Measurements from ENCODE around the gene PDZD4.

Gene PDZD4

DNA sequence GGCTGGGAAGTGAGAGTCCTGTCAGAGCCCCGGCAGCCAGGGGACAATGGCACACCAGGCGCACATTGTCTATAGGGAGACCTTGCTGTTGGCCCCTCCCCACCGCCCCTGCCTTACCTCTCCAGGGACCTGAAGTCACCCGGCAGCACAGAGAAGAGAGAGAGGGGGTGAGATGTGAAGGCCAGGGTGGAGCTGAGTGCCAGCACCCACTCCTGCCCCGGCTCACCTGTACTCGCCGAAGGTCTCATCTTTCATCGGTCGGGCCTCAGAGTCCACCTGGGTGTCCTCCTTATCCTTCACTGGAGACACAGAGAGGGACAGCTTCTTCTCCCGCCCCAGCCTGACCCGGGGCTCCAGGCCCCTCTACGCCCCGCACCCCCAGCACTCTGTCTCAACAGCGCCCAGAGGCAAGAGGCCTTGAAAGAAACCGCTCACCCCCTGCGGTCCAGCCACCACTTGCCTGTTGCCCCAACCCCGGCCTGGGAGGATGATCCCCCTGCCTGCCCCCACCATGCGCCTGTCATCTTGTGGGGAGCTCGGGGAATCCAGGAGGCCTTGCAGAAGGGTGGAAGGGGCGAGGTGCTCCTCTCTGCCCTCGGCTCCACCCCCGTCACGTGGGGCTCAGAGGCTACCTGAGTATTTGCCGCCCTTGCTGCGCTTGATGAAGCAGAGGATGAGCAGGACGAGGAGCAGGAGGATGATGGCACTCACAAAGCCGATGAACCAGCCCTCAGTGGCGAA is 33.1 kb upstream of the PDZD4 start:
- TF ChIP-seq POU2F2 (IDR thresholded peaks at IDR 0.05; ENCODE audit: low read depth, low read length) (no peak), TAF1 (IDR thresholded peaks at IDR 0.05; ENCODE audit: low read depth, low read length) (no peak), POLR2AphosphoS5 (IDR thresholded peaks at IDR 0.05; ENCODE audit: low read depth, low read length) (no peak), SPI1 (IDR thresholded peaks at IDR 0.05; ENCODE audit: low read depth, low read length) (no peak), PAX5 (IDR thresholded peaks at IDR 0.05; ENCODE audit: insufficient read depth, low read length, severe bottlenecking) (no peak), POLR2A (IDR thresholded peaks at IDR 0.05; ENCODE audit: low read depth, low read length) (no peak)
- no peak for FAIRE-seq
- peak; percentile 8 for DNase-seq (ENCODE audit: insufficient read length, low spot score)

GRCh38 chrX:153862369-153863250 is 32.3 kb upstream of the PDZD4 start:
- FAIRE-seq (no peak), DNase-seq (ENCODE audit: insufficient read length, low spot score) (peak; percentile 2)
- TF ChIP-seq TAF1 (IDR thresholded peaks at IDR 0.05; ENCODE audit: low read depth, low read length), result no peak
- TF ChIP-seq SPI1 (IDR thresholded peaks at IDR 0.05; ENCODE audit: low read depth, low read length), result no peak
- no peak for TF ChIP-seq POU2F2 (IDR thresholded peaks at IDR 0.05; ENCODE audit: low read depth, low read length)
- no peak for TF ChIP-seq POLR2A (IDR thresholded peaks at IDR 0.05; ENCODE audit: low read depth, low read length)
- TF ChIP-seq PAX5 (IDR thresholded peaks at IDR 0.05; ENCODE audit: insufficient read depth, low read length, severe bottlenecking), result no peak
- no peak for TF ChIP-seq POLR2AphosphoS5 (IDR thresholded peaks at IDR 0.05; ENCODE audit: low read depth, low read length)

- TF ChIP-seq SPI1 (IDR thresholded peaks at IDR 0.05; ENCODE audit: low read depth, low read length) (no peak), TAF1 (IDR thresholded peaks at IDR 0.05; ENCODE audit: low read depth, low read length) (no peak), POLR2AphosphoS5 (IDR thresholded peaks at IDR 0.05; ENCODE audit: low read depth, low read length) (no peak), POLR2A (IDR thresholded peaks at IDR 0.05; ENCODE audit: low read depth, low read length) (no peak), PAX5 (IDR thresholded peaks at IDR 0.05; ENCODE audit: insufficient read depth, low read length, severe bottlenecking) (no peak), POU2F2 (IDR thresholded peaks at IDR 0.05; ENCODE audit: low read depth, low read length) (no peak)
- no peak for FAIRE-seq
These were observed 31.5 kb upstream of the PDZD4 start for GRCh38 chrX:153861733-153862310.

GRCh38 chrX:153861151-153861550 is 30.8 kb upstream of the PDZD4 start:
- DNase-seq (ENCODE audit: insufficient read length, low spot score) (no peak), FAIRE-seq (no peak)
- TF ChIP-seq POLR2A (IDR thresholded peaks at IDR 0.05; ENCODE audit: low read depth, low read length) (no peak), TAF1 (IDR thresholded peaks at IDR 0.05; ENCODE audit: low read depth, low read length) (no peak)

More at GRCh38 chrX:153861733-153862310, 31.5 kb upstream of the PDZD4 start:
- no peak for DNase-seq (ENCODE audit: insufficient read length, low spot score)

DNA sequence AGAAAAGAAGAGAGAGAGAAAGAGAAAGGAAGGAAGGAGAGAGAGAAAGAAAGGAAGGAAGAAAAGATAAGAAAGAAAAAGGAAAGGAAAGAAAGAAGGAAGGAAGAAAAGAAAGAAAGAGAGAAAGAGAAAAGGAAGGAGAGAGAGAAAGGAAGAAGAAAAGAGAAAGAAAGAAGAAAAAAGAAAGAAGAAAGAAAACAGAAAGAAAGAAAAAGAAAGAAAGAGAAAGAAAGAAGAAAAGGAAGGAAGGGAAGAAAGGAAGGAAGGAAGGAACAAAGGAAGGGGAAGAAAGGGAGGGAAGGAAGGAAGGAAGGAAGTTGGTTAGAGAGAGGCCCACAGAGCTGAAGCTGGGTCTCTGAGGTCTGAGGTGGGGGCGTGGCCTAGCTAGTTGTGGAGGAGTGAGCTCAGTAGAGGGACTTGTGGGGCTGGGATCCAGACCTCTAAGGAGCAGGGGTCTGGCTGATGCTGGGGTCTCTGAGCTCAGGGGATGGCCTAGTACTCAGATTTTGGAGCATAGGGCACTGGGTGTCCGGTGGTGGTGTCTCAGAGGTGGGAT is 27.1 kb upstream of the PDZD4 start:
- no peak for DNase-seq (ENCODE audit: insufficient read length, low spot score)
- no peak for FAIRE-seq
- TF ChIP-seq POLR2AphosphoS5 (IDR thresholded peaks at IDR 0.05; ENCODE audit: low read depth, low read length) (no peak), POU2F2 (IDR thresholded peaks at IDR 0.05; ENCODE audit: low read depth, low read length) (no peak), POLR2A (IDR thresholded peaks at IDR 0.05; ENCODE audit: low read depth, low read length) (no peak), SPI1 (IDR thresholded peaks at IDR 0.05; ENCODE audit: low read depth, low read length) (no peak), PAX5 (IDR thresholded peaks at IDR 0.05; ENCODE audit: insufficient read depth, low read length, severe bottlenecking) (no peak)

DNA sequence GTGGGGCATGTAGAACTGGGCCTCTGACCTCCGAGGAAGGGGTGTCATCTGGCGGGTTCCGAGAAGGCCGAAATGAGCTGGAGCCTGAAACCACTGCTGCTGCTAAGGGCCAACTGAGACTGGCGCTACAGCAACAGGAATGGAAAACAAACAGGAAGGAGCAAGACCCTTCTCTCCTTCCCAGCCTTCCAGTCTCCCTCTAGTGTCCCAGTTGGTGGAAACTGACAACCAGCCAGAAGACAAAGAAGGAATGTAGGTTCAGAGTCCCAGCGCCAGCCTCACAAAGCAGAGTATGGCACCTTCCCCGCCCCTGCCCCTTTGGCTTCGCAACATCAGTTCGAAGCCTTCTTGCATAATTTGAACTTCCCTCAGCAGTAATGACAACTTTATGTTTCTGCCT is 24.4 kb upstream of the PDZD4 start:
- FAIRE-seq (no peak), DNase-seq (ENCODE audit: insufficient read length, low spot score) (no peak)
- TF ChIP-seq PAX5 (IDR thresholded peaks at IDR 0.05; ENCODE audit: insufficient read depth, low read length, severe bottlenecking), result no peak

DNA sequence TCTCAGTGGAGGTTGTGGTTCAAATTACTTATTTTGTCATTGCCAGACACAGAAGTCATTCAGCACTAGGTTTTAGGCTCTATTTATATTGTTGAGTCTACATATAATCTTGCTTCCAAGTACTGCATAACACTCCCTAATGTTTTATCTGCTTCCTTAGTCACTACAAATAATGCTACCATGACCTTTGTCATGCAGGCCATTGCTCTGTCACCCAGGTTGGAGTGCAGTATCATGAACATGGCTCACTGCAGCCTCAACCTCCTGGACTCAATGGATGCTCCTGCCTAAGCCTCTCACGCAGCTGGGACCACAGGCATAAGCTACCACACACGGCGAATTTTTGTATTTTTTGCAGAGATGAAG is 23.5 kb upstream of the PDZD4 start:
- DNase-seq (ENCODE audit: insufficient read length, low spot score), result no peak
- no peak for TF ChIP-seq TAF1 (IDR thresholded peaks at IDR 0.05; ENCODE audit: low read depth, low read length)
- no peak for TF ChIP-seq POU2F2 (IDR thresholded peaks at IDR 0.05; ENCODE audit: low read depth, low read length)
- no peak for TF ChIP-seq POLR2AphosphoS5 (IDR thresholded peaks at IDR 0.05; ENCODE audit: low read depth, low read length)
- TF ChIP-seq POLR2A (IDR thresholded peaks at IDR 0.05; ENCODE audit: low read depth, low read length), result no peak
- TF ChIP-seq PAX5 (IDR thresholded peaks at IDR 0.05; ENCODE audit: insufficient read depth, low read length, severe bottlenecking), result no peak
- TF ChIP-seq SPI1 (IDR thresholded peaks at IDR 0.05; ENCODE audit: low read depth, low read length), result no peak
- FAIRE-seq, result no peak

- TF ChIP-seq POLR2A (IDR thresholded peaks at IDR 0.05; ENCODE audit: low read depth, low read length) (no peak), SPI1 (IDR thresholded peaks at IDR 0.05; ENCODE audit: low read depth, low read length) (no peak), POLR2AphosphoS5 (IDR thresholded peaks at IDR 0.05; ENCODE audit: low read depth, low read length) (no peak), PAX5 (IDR thresholded peaks at IDR 0.05; ENCODE audit: insufficient read depth, low read length, severe bottlenecking) (no peak), TAF1 (IDR thresholded peaks at IDR 0.05; ENCODE audit: low read depth, low read length) (no peak), POU2F2 (IDR thresholded peaks at IDR 0.05; ENCODE audit: low read depth, low read length) (no peak)
- FAIRE-seq, result no peak
- no peak for DNase-seq (ENCODE audit: insufficient read length, low spot score)
These were observed 23.0 kb upstream of the PDZD4 start for GRCh38 chrX:153853180-153853901.

DNA sequence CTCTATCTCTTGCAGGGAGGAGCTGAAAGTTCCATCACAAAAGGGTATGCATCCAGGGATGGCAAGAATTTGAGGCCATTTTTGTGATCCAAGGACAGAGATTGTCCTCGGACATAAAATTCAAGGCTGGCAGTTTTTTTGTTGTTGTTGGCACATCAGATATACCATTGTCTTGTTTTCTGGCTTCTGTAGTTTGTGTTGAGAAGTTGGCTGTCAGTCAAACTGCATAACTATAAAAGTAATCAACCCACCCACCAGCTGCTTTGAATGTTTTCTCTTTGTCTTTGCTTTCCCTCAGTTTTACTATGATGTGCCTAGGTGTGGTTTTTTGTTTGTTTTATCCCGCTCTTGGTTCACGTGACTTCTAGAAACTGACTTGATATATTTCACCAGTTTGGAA is 21.6 kb upstream of the PDZD4 start:
- TF ChIP-seq TAF1 (IDR thresholded peaks at IDR 0.05; ENCODE audit: low read depth, low read length) (no peak), SPI1 (IDR thresholded peaks at IDR 0.05; ENCODE audit: low read depth, low read length) (no peak), POU2F2 (IDR thresholded peaks at IDR 0.05; ENCODE audit: low read depth, low read length) (no peak), POLR2A (IDR thresholded peaks at IDR 0.05; ENCODE audit: low read depth, low read length) (no peak), PAX5 (IDR thresholded peaks at IDR 0.05; ENCODE audit: insufficient read depth, low read length, severe bottlenecking) (no peak), POLR2AphosphoS5 (IDR thresholded peaks at IDR 0.05; ENCODE audit: low read depth, low read length) (no peak)
- DNase-seq (ENCODE audit: insufficient read length, low spot score) (no peak), FAIRE-seq (no peak)

Data from GM12891 (cell line).